Activated T-helper 17 cell treated with anti-CD3 and anti-CD28 coated beads, Interleukin-2, amount 50 U/mL, for 72 hours (primary cell): ENCODE measurements around the gene UGT1A9. TPM values are rescaled to one million over a fixed set of nuclear protein-coding genes. Genes with fewer than 3 reads are reported as not detected.

ENCODE experiments used
- ATAC-seq: fragments of 150-1000 bp; cut with Tn5 transposase; replicated peaks from 2 replicates; pipeline ENCODE4 v1.10.0; 2021; ENCODE audit warnings: mild to moderate bottlenecking, moderate library complexity
- H3K27ac Mint-ChIP-seq: one replicate; pipeline ENCODE4 v1.8.0; 2022; ENCODE audit warnings: mixed read lengths
- H3K27me3 Mint-ChIP-seq: one replicate; pipeline ENCODE4 v1.8.0; 2022; ENCODE audit warnings: mixed read lengths
- H3K36me3 Mint-ChIP-seq: one replicate; pipeline ENCODE4 v1.8.0; 2022; ENCODE audit warnings: low read depth, mild to moderate bottlenecking, mixed read lengths
- H3K4me1 Mint-ChIP-seq: one replicate; pipeline ENCODE4 v1.8.0; 2022; ENCODE audit warnings: mixed read lengths
- H3K4me3 Mint-ChIP-seq: one replicate; pipeline ENCODE4 v1.8.0; 2022; ENCODE audit warnings: mild to moderate bottlenecking, mixed read lengths
- H3K9me3 Mint-ChIP-seq: one replicate; pipeline ENCODE4 v1.8.0; 2022; ENCODE audit warnings: mixed read lengths
- total RNA-seq, 2 donors: library from RNA; stranded (reverse); gene quantifications; one replicate each; pipeline ENCODE4 v1.2.3, GENCODE V29; 2022

The UGT1A9 gene
- total RNA-seq, 2 donors from 2014 or later, result 0.19 TPM; not detected in 1

DNA sequence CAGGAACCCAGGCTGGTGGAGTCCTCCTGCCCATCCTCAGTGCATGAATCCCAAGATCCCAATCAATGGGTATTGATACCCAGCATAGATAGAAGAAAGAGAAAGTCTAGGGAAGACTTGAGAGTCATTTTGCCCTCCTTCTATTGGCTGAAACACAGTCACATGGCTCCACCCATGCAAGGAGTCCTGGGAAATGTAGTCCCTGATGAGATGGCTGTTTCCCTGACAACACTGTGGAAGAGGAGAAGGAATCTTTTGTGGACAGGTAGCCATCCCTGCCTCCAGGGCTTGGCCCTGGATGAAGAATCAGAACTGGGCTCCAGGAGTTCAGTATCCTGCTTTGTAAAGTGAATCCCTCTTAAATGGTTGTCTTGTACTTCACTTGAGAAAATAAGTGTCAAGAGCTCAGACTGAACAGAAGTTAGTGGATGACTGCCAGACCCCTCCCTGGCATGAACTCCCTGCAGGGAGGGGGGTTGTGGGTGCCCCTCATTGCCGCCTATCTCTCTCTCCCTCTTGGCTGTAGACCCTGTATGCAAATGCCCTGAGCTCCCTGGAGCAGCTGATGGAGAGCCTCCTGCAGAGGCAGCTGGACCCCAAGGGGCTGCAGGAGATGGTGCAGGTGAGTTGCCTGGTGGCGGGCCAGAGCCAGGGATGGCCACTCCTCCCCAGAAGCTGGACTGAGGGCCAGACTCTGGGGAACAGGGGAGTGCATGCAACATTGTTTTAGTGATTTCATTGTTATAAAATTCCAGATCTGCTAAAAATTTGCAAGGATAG is 142.5 kb downstream of the UGT1A9 start:
- no peaks in the 10 kb centered on the region for H3K4me1 Mint-ChIP-seq
- no peak overlapping the region for H3K4me3 Mint-ChIP-seq
- no peaks in the 10 kb centered on the region for H3K36me3 Mint-ChIP-seq
- H3K27me3 Mint-ChIP-seq, result peaks cover 16% of the 10 kb centered on the region
- no peak for ATAC-seq
- H3K9me3 Mint-ChIP-seq, result no peaks in the 10 kb centered on the region
- H3K27ac Mint-ChIP-seq, result no peak overlapping the region

GRCh38 chr2:233815861-233816260 is 144.2 kb downstream of the UGT1A9 start:
- no peaks in the 10 kb centered on the region for H3K4me1 Mint-ChIP-seq
- no peak overlapping the region for H3K4me3 Mint-ChIP-seq
- no peak for ATAC-seq
- no peaks in the 10 kb centered on the region for H3K9me3 Mint-ChIP-seq
- H3K27ac Mint-ChIP-seq, result no peak overlapping the region
- no peaks in the 10 kb centered on the region for H3K36me3 Mint-ChIP-seq
- peaks cover 14% of the 10 kb centered on the region for H3K27me3 Mint-ChIP-seq

- no peak for ATAC-seq
- H3K4me1 Mint-ChIP-seq, result no peaks in the 10 kb centered on the region
- peaks cover 12% of the 10 kb centered on the region for H3K27me3 Mint-ChIP-seq
- H3K9me3 Mint-ChIP-seq, result no peaks in the 10 kb centered on the region
- no peak overlapping the region for H3K4me3 Mint-ChIP-seq
- no peaks in the 10 kb centered on the region for H3K36me3 Mint-ChIP-seq
- no peak overlapping the region for H3K27ac Mint-ChIP-seq
Observed at GRCh38 chr2:233816334-233816733, 144.6 kb downstream of the UGT1A9 start.

DNA sequence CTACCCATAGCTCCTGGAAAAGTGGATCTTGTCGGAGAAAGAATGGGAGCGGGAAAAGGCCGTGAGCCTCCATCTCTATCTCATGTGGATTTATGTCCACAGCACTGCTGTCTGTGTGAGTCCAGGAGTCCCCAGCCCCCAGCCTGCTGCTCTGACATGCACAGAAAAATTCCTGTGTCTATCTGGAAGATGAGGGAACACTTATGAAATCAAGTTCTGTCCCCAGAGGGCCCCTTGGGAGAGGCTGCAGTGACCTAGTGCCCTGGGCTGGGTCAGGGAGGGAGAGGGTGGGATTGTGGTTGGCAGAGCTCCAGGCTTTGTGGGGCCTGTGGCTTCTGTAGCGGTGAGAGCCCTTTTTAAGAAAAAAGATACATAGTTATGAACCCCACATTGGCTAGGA is 145.1 kb downstream of the UGT1A9 start:
- ATAC-seq, result no peak

GRCh38 chr2:233817361-233817911 is 145.7 kb downstream of the UGT1A9 start:
- H3K36me3 Mint-ChIP-seq, result no peaks in the 10 kb centered on the region
- no peaks in the 10 kb centered on the region for H3K4me1 Mint-ChIP-seq
- H3K9me3 Mint-ChIP-seq, result no peaks in the 10 kb centered on the region
- H3K27me3 Mint-ChIP-seq, result peaks cover 8% of the 10 kb centered on the region
- no peak overlapping the region for H3K4me3 Mint-ChIP-seq
- no peak for ATAC-seq
- no peak overlapping the region for H3K27ac Mint-ChIP-seq

More for the DNA sequence above, 145.1 kb downstream of the UGT1A9 start:
- no peaks in the 10 kb centered on the region for H3K4me1 Mint-ChIP-seq
- no peak overlapping the region for H3K4me3 Mint-ChIP-seq
- H3K36me3 Mint-ChIP-seq, result no peaks in the 10 kb centered on the region
- H3K9me3 Mint-ChIP-seq, result no peaks in the 10 kb centered on the region
- peaks cover 12% of the 10 kb centered on the region for H3K27me3 Mint-ChIP-seq
- no peak overlapping the region for H3K27ac Mint-ChIP-seq

DNA sequence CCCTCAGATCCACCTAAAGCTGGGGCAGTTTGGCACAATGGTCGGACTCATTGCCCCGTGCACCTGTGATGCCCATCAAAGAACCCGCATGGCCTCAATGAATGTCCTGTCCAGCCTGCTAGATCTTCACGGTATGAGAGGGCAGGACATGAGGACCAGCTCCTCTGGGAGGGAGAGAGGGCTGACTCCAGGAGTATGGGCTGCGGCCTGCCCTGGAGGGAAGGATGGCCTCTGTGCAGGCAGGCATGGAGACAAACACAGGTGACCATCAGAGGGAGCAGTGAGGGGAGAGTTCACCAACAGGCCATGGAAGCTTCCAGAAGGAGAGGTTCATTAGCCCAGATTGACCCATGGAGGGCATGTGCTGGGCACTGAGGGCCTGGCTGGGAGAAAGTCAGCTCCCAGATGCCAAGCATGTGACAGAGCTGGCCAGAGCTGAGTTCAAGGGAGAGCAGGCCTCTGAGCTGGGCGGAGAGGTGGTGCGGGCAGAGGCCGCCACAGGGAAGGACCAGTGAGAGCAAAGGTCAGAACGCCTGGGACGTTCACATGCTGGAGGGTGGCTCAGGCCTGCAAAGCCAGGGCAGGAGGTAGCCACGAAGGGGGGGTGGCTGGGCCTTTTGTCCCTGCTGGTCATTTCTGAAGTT is 146.4 kb downstream of the UGT1A9 start:
- Mint-ChIP-seq H3K9me3 (no peaks in the 10 kb centered on the region), H3K27me3 (peaks cover 8% of the 10 kb centered on the region), H3K4me1 (no peaks in the 10 kb centered on the region), H3K27ac (no peak overlapping the region), H3K36me3 (no peaks in the 10 kb centered on the region), H3K4me3 (no peak overlapping the region)
- no peak for ATAC-seq

DNA sequence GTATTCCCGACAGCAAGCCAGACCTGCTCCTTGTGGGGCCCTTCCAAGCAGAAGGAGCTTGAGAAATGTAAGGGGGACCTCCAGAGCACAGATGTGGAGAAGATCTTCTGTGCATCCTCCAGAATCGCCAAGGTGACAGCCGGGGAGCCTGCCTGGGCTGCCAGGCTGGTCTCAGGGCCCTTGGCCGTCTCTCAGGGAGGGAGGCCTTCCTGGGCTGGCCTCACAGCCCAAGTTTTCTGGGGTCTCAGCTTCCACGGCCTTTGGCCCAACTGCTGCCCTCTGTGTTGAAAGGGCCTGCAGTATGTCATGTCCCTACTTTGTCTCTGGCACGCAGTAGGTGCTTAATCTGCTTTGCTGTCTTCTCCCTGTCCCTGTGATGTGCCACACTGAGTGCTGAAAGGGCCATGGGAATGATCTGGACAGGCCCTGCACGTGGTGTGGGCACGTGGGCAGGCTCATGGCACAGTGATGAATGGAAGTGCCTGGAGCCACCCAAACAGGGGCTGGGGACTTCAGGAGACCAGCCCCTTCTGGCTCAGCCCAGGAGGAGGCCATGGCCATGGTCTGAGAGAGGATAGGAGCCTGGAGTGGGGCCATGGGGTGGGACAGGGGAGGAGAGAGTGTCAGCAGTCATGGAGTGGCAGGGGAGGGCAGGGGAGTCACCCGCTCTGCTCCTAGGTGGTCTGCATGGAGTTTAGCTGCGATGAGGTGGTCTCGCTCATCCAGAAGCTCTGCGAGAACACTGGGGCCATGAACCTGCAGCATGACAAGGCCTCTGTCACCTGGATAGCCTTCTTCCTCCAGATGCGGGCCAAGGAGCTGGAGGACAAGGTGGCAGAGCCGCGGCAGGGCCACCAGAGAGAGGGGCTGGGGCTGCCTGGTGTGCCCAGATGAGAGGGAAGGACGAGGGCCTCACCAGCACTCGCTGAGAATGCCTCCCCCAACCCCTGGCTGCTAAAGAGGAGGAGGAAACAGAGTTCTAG is 147.2 kb downstream of the UGT1A9 start:
- H3K36me3 Mint-ChIP-seq, result no peaks in the 10 kb centered on the region
- no peaks in the 10 kb centered on the region for H3K4me1 Mint-ChIP-seq
- peaks cover 8% of the 10 kb centered on the region for H3K27me3 Mint-ChIP-seq
- no peak for ATAC-seq
- no peak overlapping the region for H3K4me3 Mint-ChIP-seq
- no peak overlapping the region for H3K27ac Mint-ChIP-seq
- H3K9me3 Mint-ChIP-seq, result no peaks in the 10 kb centered on the region

DNA sequence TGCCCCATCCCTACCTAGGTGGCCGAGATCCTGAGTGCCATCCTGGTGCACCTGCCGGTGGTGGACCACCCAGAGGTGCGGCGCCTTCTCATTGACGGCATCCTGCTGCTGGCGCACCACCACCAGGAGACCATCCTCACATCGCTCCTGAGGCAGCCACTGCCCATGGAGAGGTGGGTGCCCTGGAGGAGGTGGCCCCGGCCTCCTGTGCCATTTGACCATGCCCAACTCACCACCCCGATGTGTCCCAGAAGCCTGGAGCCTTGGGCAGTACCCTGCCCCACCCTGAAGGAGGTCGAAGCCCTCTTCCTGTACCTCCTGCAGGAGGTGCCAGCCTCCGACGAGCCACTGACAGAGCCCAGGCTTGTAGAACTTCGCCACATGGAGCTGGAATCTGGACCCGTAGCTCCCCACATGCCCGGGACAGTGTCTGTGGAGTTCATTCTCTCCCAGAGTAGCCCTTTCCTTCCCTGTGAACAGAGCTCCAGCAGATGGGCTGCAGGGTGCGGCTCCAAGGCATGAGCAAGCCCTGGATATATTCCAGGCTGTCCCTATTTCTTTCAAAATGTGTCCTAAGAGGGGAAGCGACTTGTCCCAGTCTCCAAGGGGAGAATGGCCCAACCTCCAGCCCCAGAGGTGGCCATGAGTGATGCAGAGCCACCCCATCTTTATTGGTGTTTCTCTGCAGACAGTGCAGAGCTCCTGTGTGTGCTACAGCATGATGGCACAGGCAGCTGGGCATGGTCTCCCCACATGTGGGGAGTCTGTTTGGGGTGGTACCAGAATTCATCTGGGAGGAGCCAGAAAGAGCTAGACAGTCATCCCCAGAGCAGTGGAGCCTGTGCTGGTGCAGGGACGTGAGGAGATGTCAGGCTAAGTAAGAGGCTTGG is 148.4 kb downstream of the UGT1A9 start:
- peaks cover 9% of the 10 kb centered on the region for H3K27me3 Mint-ChIP-seq
- H3K27ac Mint-ChIP-seq, result no peak overlapping the region
- no peaks in the 10 kb centered on the region for H3K9me3 Mint-ChIP-seq

DNA sequence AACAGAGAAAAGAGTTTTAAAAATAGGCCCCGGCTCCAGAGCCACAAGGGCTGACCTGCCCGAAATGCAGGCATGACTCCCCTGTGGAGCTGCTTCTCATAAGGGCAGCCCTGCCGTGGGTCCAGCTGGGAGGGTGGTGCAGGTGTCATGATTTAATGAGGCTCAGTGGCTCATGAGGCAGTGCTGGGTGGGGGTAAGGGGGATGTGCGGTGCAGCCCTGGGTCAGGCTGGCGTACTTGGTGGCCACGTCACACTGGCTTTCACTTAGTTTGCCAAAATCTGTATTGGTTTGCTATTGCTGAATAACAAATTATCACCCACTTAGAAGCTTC is 149.0 kb downstream of the UGT1A9 start:
- no peak overlapping the region for H3K4me3 Mint-ChIP-seq
- H3K4me1 Mint-ChIP-seq, result no peaks in the 10 kb centered on the region
- ATAC-seq, result no peak
- peaks cover 13% of the 10 kb centered on the region for H3K27me3 Mint-ChIP-seq
- H3K36me3 Mint-ChIP-seq, result no peaks in the 10 kb centered on the region
- H3K27ac Mint-ChIP-seq, result no peak overlapping the region
- H3K9me3 Mint-ChIP-seq, result no peaks in the 10 kb centered on the region

More for the DNA sequence above, 148.4 kb downstream of the UGT1A9 start:
- no peaks in the 10 kb centered on the region for H3K36me3 Mint-ChIP-seq
- no peak for ATAC-seq
- H3K4me1 Mint-ChIP-seq, result no peaks in the 10 kb centered on the region
- no peak overlapping the region for H3K4me3 Mint-ChIP-seq

DNA sequence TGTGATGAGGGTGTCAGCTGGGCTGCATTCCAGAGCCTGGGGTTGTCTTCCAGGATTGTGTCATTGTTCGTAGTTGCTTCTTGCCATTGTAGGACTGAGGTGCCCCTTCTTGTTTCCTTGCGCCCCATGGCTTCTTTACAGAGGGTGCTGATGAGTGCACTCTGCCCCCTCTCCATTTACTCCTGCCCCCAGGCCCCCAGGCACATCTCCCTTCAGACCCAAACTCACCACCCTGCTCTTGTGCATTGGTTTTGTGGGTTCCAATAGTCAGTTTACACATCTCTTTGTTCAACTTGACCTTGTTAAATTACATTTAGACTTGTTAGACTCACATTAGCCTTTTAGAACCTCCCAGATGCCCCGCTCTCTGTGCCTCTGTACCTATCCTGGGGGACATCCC is 149.5 kb downstream of the UGT1A9 start:
- no peak for ATAC-seq
- no peaks in the 10 kb centered on the region for H3K36me3 Mint-ChIP-seq
- peaks cover 14% of the 10 kb centered on the region for H3K27me3 Mint-ChIP-seq
- no peaks in the 10 kb centered on the region for H3K9me3 Mint-ChIP-seq
- no peak overlapping the region for H3K27ac Mint-ChIP-seq
- H3K4me3 Mint-ChIP-seq, result no peak overlapping the region
- H3K4me1 Mint-ChIP-seq, result no peaks in the 10 kb centered on the region

GRCh38 chr2:233821709-233822100 is 150.0 kb downstream of the UGT1A9 start:
- Mint-ChIP-seq H3K36me3 (no peaks in the 10 kb centered on the region), H3K27ac (no peak overlapping the region), H3K9me3 (no peaks in the 10 kb centered on the region), H3K4me1 (no peaks in the 10 kb centered on the region), H3K27me3 (peaks cover 16% of the 10 kb centered on the region), H3K4me3 (no peak overlapping the region)
- no peak for ATAC-seq

GRCh38 chr2:233822101-233822771 is 150.5 kb downstream of the UGT1A9 start:
- Mint-ChIP-seq H3K4me1 (no peaks in the 10 kb centered on the region), H3K9me3 (no peaks in the 10 kb centered on the region), H3K27ac (no peak overlapping the region), H3K36me3 (no peaks in the 10 kb centered on the region), H3K27me3 (peaks cover 16% of the 10 kb centered on the region), H3K4me3 (no peak overlapping the region)
- no peak for ATAC-seq
